H1 (cell line): Measurements from ENCODE around the gene ATP6V1B1. TPM values are rescaled to one million over a fixed set of nuclear protein-coding genes. Genes with fewer than 3 reads are reported as not detected.

Experiments
- GABPA ChIP-seq: IDR thresholded peaks from 2 replicates; pipeline ENCODE4 v1.6.1; 2011; ENCODE audit warnings: mild to moderate bottlenecking, low read length, moderate library complexity, borderline replicate concordance; ENCODE audit not compliant: insufficient read depth
- RXRA ChIP-seq: IDR thresholded peaks from 2 replicates; pipeline ENCODE4 v1.6.1; 2011; ENCODE audit warnings: low read depth, mild to moderate bottlenecking, low read length, moderate library complexity; ENCODE audit not compliant: insufficient read depth
- SP2 ChIP-seq: IDR thresholded peaks from 2 replicates; pipeline ENCODE4 v1.6.1; 2012; ENCODE audit warnings: mild to moderate bottlenecking, low read length, inconsistent platforms
- SUZ12 ChIP-seq: fragments of 200-600 bp; sonication (generic); IDR thresholded peaks from 2 replicates; pipeline ENCODE4 v1.6.1; 2012; ENCODE audit warnings: mild to moderate bottlenecking, inconsistent platforms, low read length, moderate library complexity, mixed read lengths
- polyA plus RNA-seq, 7 experiments: library from polyadenylated mRNA; depleted of rRNA in 3 of 7; stranded (reverse) in 5 of 7; unstranded in 2 of 7; fragments of >200 nt in 5 of 7; fragments of 200-250 nt in 2 of 7; gene quantifications; 1 replicate in 5 of 7; 2 replicates in 1 of 7; 4 replicates in 1 of 7; pipeline versions ENCODE4 v1.2.1 to v1.2.3, GENCODE V29; 2011 to 2013; ENCODE audit warnings: missing spikeins in 2 of 7, mixed read lengths in 2 of 7
- total RNA-seq: library from RNA; stranded (reverse); fragmentation: NEBNext Ultra II Directional; extraction: Animal tissue kit (Norgen Biotek cat#: 25700); gene quantifications from 2 replicates; pipeline ENCODE4 v1.2.1, GENCODE V29; 2021

The ATP6V1B1 gene
- total and polyA plus RNA-seq, 2 of the 8 experiments (the other 6 are each of a cell fraction or from before 2014, with no cell fraction given), result not detected

DNA sequence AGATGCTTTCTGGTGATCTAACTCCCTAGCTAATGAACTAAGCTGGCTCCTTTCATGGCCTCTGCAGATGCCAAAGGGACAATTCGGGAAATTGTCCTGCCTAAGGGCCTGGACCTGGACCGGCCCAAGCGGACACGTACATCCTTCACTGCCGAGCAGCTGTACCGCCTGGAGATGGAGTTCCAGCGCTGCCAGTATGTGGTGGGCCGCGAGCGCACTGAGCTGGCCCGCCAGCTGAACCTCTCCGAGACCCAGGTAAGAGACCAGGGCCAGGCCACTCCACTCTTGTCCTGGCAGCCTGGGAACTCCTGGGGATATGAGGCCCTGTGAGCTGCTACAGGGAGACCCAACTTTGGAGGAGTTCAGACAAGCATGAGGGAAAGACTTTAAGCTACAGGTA is 14.7 kb upstream of the ATP6V1B1 start (continued):
- TF ChIP-seq SUZ12 (no peak), SP2 (no peak), RXRA (no peak), GABPA (no peak)
